IPS-NIHi7 (cell line): ENCODE data around the gene KRT12.

Source experiments
- DNase-seq: peaks from one replicate; pipeline ENCODE4 v3.0.0; 2012; ENCODE audit warnings: mixed read lengths; ENCODE audit errors: extremely low spot score

Gene KRT12

GRCh38 chr17:40843242-40843641 is 23.8 kb downstream of the KRT12 start:
- DNase-seq = no peak

GRCh38 chr17:40841246-40841645 is 25.8 kb downstream of the KRT12 start:
- DNase-seq = no peak

- no peak for DNase-seq
Observed at GRCh38 chr17:40839194-40839593, 27.8 kb downstream of the KRT12 start.

- DNase-seq = no peak
Observed at GRCh38 chr17:40836020-40836419, 31.0 kb downstream of the KRT12 start.

GRCh38 chr17:40833882-40834281 is 33.1 kb downstream of the KRT12 start:
- DNase-seq = no peak

- DNase-seq = no peak
Observed at GRCh38 chr17:40832840-40833239, 34.2 kb downstream of the KRT12 start.

- no peak for DNase-seq
Observed at GRCh38 chr17:40830085-40830776, 36.8 kb downstream of the KRT12 start.

- DNase-seq = no peak
Observed at GRCh38 chr17:40828454-40829044, 38.5 kb downstream of the KRT12 start.

GRCh38 chr17:40827746-40828453 is 39.1 kb downstream of the KRT12 start:
- no peak for DNase-seq

GRCh38 chr17:40825599-40825998 is 41.4 kb downstream of the KRT12 start:
- no peak for DNase-seq

- DNase-seq = no peak
Observed at GRCh38 chr17:40824015-40824832, 42.8 kb downstream of the KRT12 start.

- DNase-seq = no peak
Observed at GRCh38 chr17:40822132-40822812, 44.8 kb downstream of the KRT12 start, which contains the start of gene KRT10. TSS of gene KRT10 (minus strand) at chr17:40822614. CDS start at chr17:40822585, 29 bp downstream.

- DNase-seq = no peak
Observed at GRCh38 chr17:40821536-40821935, 45.5 kb downstream of the KRT12 start.

- DNase-seq = no peak
Observed at GRCh38 chr17:40820228-40820838, 46.7 kb downstream of the KRT12 start.

GRCh38 chr17:40819528-40820125 is 47.4 kb downstream of the KRT12 start:
- DNase-seq = no peak

- peak; percentile 81 for DNase-seq
Observed at GRCh38 chr17:40818733-40819527, 48.1 kb downstream of the KRT12 start.

GRCh38 chr17:40818343-40818732 is 48.7 kb downstream of the KRT12 start:
- DNase-seq = no peak

- no peak for DNase-seq
Observed at GRCh38 chr17:40817103-40817682, 49.8 kb downstream of the KRT12 start.

- DNase-seq = no peak
Observed at GRCh38 chr17:40816569-40816968, 50.5 kb downstream of the KRT12 start.
